Endothelial cell (in vitro differentiated cells): Measurements from ENCODE around the gene BMPER. TPM values are rescaled to one million over a fixed set of nuclear protein-coding genes. Genes with fewer than 3 reads are reported as not detected.

Source experiments
- DNase-seq: peaks from one replicate; pipeline ENCODE4 v3.0.0; 2021; ENCODE audit warnings: low spot score
- H3K27ac Mint-ChIP-seq: one replicate; pipeline ENCODE4 v1.8.0; 2021; ENCODE audit warnings: mixed read lengths, inconsistent platforms; ENCODE audit not compliant: unreplicated experiment
- H3K27me3 Mint-ChIP-seq: one replicate; pipeline ENCODE4 v1.8.0; 2021; ENCODE audit warnings: mild to moderate bottlenecking, moderate library complexity, mixed read lengths, inconsistent platforms; ENCODE audit not compliant: unreplicated experiment
- H3K36me3 Mint-ChIP-seq: one replicate; pipeline ENCODE4 v1.8.0; 2021; ENCODE audit warnings: mild to moderate bottlenecking, low read depth, mixed read lengths, inconsistent platforms; ENCODE audit not compliant: unreplicated experiment
- H3K4me1 Mint-ChIP-seq: one replicate; pipeline ENCODE4 v1.8.0; 2021; ENCODE audit warnings: mild to moderate bottlenecking, mixed read lengths, inconsistent platforms; ENCODE audit not compliant: unreplicated experiment
- H3K4me3 Mint-ChIP-seq: one replicate; pipeline ENCODE4 v1.8.0; 2021; ENCODE audit warnings: mild to moderate bottlenecking, mixed read lengths, inconsistent platforms; ENCODE audit not compliant: unreplicated experiment
- H3K9me3 Mint-ChIP-seq: one replicate; pipeline ENCODE4 v1.8.0; 2021; ENCODE audit warnings: mixed read lengths, inconsistent platforms; ENCODE audit not compliant: unreplicated experiment
- CTCF ChIP-seq: fragments of 200-600 bp; sonication (generic); IDR thresholded peaks from one replicate; pipeline ENCODE4 v1.5.0; 2021; ENCODE audit warnings: antibody characterized with exemption; ENCODE audit not compliant: unreplicated experiment
- total RNA-seq: library from RNA; stranded (reverse); fragmentation: NEBNext Ultra II Directional; extraction: Animal tissue kit (Norgen Biotek cat#: 25700); gene quantifications from one replicate; pipeline ENCODE4 v1.2.1, GENCODE V29; 2021; ENCODE audit not compliant: unreplicated experiment

The BMPER gene
- total RNA-seq, 1 donor from 2014 or later, result 2.5 TPM

GRCh38 chr7:34036972-34037792, 131.8 kb downstream of the BMPER start:
- Mint-ChIP-seq H3K4me3 (no peak overlapping the region), H3K27me3 (no peaks in the 10 kb centered on the region), H3K4me1 (peaks cover 12% of the 10 kb centered on the region), H3K9me3 (no peaks in the 10 kb centered on the region), H3K27ac (no peak overlapping the region), H3K36me3 (no peaks in the 10 kb centered on the region)
- no peak for TF ChIP-seq CTCF
- DNase-seq, result no peak

GRCh38 chr7:34038816-34039470, 133.6 kb downstream of the BMPER start:
- Mint-ChIP-seq H3K9me3 (no peaks in the 10 kb centered on the region), H3K27ac (no peak overlapping the region), H3K4me3 (no peak overlapping the region), H3K4me1 (peaks cover 12% of the 10 kb centered on the region), H3K27me3 (no peaks in the 10 kb centered on the region), H3K36me3 (no peaks in the 10 kb centered on the region)
- no peak for TF ChIP-seq CTCF
- no peak for DNase-seq

- Mint-ChIP-seq H3K9me3 (no peaks in the 10 kb centered on the region), H3K27ac (no peak overlapping the region), H3K27me3 (peaks cover 2% of the 10 kb centered on the region), H3K4me1 (peaks cover 3% of the 10 kb centered on the region), H3K4me3 (no peak overlapping the region), H3K36me3 (no peaks in the 10 kb centered on the region)
- TF ChIP-seq CTCF, result no peak
- DNase-seq, result no peak
These were observed 136.4 kb downstream of the BMPER start for GRCh38 chr7:34041707-34042106.

- H3K4me3 Mint-ChIP-seq, result no peak overlapping the region
- H3K4me1 Mint-ChIP-seq, result no peaks in the 10 kb centered on the region
- peaks cover 2% of the 10 kb centered on the region for H3K27me3 Mint-ChIP-seq
- DNase-seq, result no peak
- no peak overlapping the region for H3K27ac Mint-ChIP-seq
- TF ChIP-seq CTCF, result no peak
- no peaks in the 10 kb centered on the region for H3K9me3 Mint-ChIP-seq
- H3K36me3 Mint-ChIP-seq, result no peaks in the 10 kb centered on the region
These were observed 137.1 kb downstream of the BMPER start for GRCh38 chr7:34042406-34042805.
